Transverse colon (tissue), 4 donors: Measurements from ENCODE around the gene LILRB4. TPM values are rescaled to one million over a fixed set of nuclear protein-coding genes. Genes with fewer than 3 reads are reported as not detected.
"Not testable (repeated sequence)": the region's sequence is repeated elsewhere in the genome, so short reads cannot be mapped to it uniquely, and the experiment has no call there.

Experiments
- DNase-seq: peaks from one replicate; pipeline ENCODE4 v3.0.0-alpha.2; 2019
- H3K27ac ChIP-seq, 4 donors: fragments of 200-600 bp; sonication (generic); 2 replicates each; pipeline ENCODE4 v1.5.1; 2016 to 2018; ENCODE audit warnings: inconsistent platforms in 4 of 4
- H3K27me3 ChIP-seq: fragments of 200-600 bp; sonication (generic); 2 replicates; pipeline ENCODE4 v1.5.1; 2017; ENCODE audit warnings: inconsistent platforms
- H3K36me3 ChIP-seq, 4 donors: fragments of 200-600 bp; sonication (generic); 2 replicates each; pipeline ENCODE4 v1.5.1; 2017 to 2019; ENCODE audit warnings: inconsistent platforms in 4 of 4
- H3K4me1 ChIP-seq, 4 donors: fragments of 200-600 bp; sonication (generic); 2 replicates each; pipeline ENCODE4 v1.5.1; 2017 to 2020; ENCODE audit warnings: inconsistent platforms in 4 of 4
- H3K4me3 ChIP-seq, 4 donors: fragments of 200-600 bp; sonication (generic); 1 replicate in 1 of 4; 2 replicates in 3 of 4; pipeline versions ENCODE4 v1.5.1 to v1.6.1; 2017 to 2019; ENCODE audit warnings: inconsistent platforms in 4 of 4
- H3K9me3 ChIP-seq, 2 donors: fragments of 200-600 bp; sonication (generic); 2 replicates each; pipeline ENCODE4 v1.5.1; 2017 to 2019; ENCODE audit warnings: inconsistent platforms in 2 of 2
- EP300 ChIP-seq: sonication (generic); formaldehyde crosslinking; IDR thresholded peaks from one replicate; pipeline ENCODE4 v1.6.1; 2017; ENCODE audit warnings: antibody characterized with exemption, low read depth
- POLR2A ChIP-seq: fragments of 450-650 bp; IDR thresholded peaks from one replicate; pipeline ENCODE4 v1.6.1; 2016; ENCODE audit warnings: antibody characterized with exemption, mild to moderate bottlenecking, moderate library complexity
- POLR2AphosphoS5 ChIP-seq, 3 donors: sonication (generic); formaldehyde crosslinking; IDR thresholded peaks; one replicate each; pipeline ENCODE4 v1.6.1; 2016; ENCODE audit warnings: antibody characterized with exemption in 3 of 3
- WGBS, 2 donors: methylation state at CpG; one replicate each; pipeline ENCODE4 v1.1.5; 2018; ENCODE audit warnings: low coverage in 1 of 2; 5-methylcytosine and 5-hydroxymethylcytosine counted together
- in situ Hi-C, 4 donors: fragments of 200-750 bp; cut with MboI; loops; one replicate each; pipeline versions ENCODE4 v1.15.0 to v1.15.1; 2017; ENCODE audit warnings: low sequenced_read_pairs in 3 of 4, low pct_ligation_motif_present in 1 of 4, low pct_unique_long_range_greater_than_20kb in 1 of 4
- intact Hi-C: fragments of 100-400 bp; cut with DNase I; formaldehyde crosslinking; loops from one replicate; pipeline ENCODE4 v1.15.1; 2023; ENCODE audit warnings: low total_unique reads
- total RNA-seq, 4 donors: library from RNA; depleted of rRNA; stranded (reverse); fragments of >200 nt; gene quantifications; one replicate each; pipeline ENCODE4 v1.1.0, GENCODE V29; 2016
- TF ChIP-seq, protein P1 (sequence below), 5 experiments: fragments of 200-600 bp in 3 of 5; fragments of 450-650 bp in 2 of 5; sonication (generic) in 3 of 5; IDR thresholded peaks; 1 replicate in 2 of 5; 2 replicates in 3 of 5; pipeline ENCODE4 v1.5.1; 2016 to 2017; ENCODE audit warnings: antibody characterized with exemption in 5 of 5, inconsistent platforms in 3 of 5, mild to moderate bottlenecking in 2 of 5, moderate library complexity in 1 of 5

The LILRB4 gene
- total RNA-seq, 4 donors from 2014 or later: 1.8 to 47.1 (median 4.0) TPM; not detected in 1

DNA sequence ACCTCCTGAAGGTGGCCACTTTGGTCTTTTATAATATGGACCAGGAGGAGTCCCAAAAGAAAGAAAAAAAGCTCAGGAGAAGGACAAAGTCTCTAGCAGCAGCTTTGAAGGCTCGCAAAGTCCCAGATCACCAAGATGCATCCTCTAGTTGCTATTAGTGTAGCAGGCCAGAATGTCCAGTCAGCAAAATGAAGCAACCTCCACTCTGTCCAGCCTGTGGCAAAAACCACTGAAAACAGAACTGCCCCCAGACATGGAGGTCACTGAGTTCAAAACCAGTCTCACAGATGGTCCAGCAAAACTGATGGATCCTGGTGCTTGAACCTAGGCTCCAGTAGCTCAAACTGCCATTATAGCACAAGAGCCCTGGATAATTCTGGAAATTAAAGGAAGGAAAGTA is 10.4 kb downstream of the LILRB4 start:
- no peak for TF ChIP-seq POLR2AphosphoS5 (IDR thresholded peaks at IDR 0.05)
- TF ChIP-seq, protein P1, sequence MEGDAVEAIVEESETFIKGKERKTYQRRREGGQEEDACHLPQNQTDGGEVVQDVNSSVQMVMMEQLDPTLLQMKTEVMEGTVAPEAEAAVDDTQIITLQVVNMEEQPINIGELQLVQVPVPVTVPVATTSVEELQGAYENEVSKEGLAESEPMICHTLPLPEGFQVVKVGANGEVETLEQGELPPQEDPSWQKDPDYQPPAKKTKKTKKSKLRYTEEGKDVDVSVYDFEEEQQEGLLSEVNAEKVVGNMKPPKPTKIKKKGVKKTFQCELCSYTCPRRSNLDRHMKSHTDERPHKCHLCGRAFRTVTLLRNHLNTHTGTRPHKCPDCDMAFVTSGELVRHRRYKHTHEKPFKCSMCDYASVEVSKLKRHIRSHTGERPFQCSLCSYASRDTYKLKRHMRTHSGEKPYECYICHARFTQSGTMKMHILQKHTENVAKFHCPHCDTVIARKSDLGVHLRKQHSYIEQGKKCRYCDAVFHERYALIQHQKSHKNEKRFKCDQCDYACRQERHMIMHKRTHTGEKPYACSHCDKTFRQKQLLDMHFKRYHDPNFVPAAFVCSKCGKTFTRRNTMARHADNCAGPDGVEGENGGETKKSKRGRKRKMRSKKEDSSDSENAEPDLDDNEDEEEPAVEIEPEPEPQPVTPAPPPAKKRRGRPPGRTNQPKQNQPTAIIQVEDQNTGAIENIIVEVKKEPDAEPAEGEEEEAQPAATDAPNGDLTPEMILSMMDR (IDR thresholded peaks at IDR 0.05): no peak
- no peak for TF ChIP-seq EP300
- TF ChIP-seq POLR2A: no peak
- H3K9me3 ChIP-seq: no peaks in the 10 kb centered on the region
- no peak overlapping the region for H3K27ac ChIP-seq
- H3K4me3 ChIP-seq: no peak overlapping the region
- 100% methylated on average over 1 of the region's 1 CpG for WGBS, 2 donors
- peaks cover 7% of the 10 kb centered on the region for H3K27me3 ChIP-seq
- no peaks in the 10 kb centered on the region for H3K4me1 ChIP-seq
- intact Hi-C loops: no loop called here
- no peak for DNase-seq
- no peaks in the 10 kb centered on the region for H3K36me3 ChIP-seq
- in situ Hi-C loops: loop anchor here in 2 of 4 donors (10.0 kb wide), 1 partner anchor 188 kb away; no protein-coding TSS in a partner anchor

DNA sequence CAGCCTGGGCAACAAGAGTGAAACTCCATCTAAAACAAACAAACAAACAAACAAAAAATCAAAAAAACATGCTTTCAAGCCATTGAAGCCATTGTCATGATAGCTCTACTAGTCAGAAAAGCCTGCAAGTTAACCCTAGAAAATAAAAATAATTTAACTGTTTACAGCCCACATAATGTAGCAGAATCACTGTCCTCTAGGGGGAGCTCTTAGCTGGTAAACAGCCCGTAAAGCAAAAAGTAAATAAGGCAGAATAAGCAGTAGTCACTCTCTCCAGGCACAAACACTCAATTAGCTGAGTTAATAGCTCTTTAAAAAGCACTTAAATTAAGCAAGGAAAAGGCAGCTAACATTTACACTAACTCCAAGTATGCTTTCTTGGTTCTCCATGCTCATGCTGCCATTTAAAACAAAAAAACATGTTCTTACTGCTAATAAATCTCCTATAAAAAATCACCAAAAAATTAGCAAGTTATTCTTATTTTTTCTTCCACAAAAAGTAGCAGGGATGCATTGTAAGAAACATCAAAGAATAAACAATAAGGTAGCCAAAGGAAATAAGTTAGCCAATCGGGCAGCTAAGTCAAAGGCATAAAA is 11.3 kb downstream of the LILRB4 start:
- no peak for DNase-seq
- 31 to 48% methylated on average over 2 of the region's 2 CpGs for WGBS, 2 donors
- Histone ChIP-seq H3K36me3 (no peaks in the 10 kb centered on the region), H3K4me3 (no peak overlapping the region), H3K27ac (no peak overlapping the region), H3K4me1 (no peaks in the 10 kb centered on the region), H3K27me3 (peaks cover 7% of the 10 kb centered on the region), H3K9me3 (no peaks in the 10 kb centered on the region)
- no peak for TF ChIP-seq POLR2AphosphoS5 (IDR thresholded peaks at IDR 0.05)
- TF ChIP-seq, protein P1 (IDR thresholded peaks at IDR 0.05): peak in 4 of 5 experiments; percentile 24 to 49 (median 42)
- in situ Hi-C loops: loop anchor here in 2 of 4 donors (10.0 kb wide), 1 partner anchor 189 kb away; no protein-coding TSS in a partner anchor
- intact Hi-C loops: no loop called here

DNA sequence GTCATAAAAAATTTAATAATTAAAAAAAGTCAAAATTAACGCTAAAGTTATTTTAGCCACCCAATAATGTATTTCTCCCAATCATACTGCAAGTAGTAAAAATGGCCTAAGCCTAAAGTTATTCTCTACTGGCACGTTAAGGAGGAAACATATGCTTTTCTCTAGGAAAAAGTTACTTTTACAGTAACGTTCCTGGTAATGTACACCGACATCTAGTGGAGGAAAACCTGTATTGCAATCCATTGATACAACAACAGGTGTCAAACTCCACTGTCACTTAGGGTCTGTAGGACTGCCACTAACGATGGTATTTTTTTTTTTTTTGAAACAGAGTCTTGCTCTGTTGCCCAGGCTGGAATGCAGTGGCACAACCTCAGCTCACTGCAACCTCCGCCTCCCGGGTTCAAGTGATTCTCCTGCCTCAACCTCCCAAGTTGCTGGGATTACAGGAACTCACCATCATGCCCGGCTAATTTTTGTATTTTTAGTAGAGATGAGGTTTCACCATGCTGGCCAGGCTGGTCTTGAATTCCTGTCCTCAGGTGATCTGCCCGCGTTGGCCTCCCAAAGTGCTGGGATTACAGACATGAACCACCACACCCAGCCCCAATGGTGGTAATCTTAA is 13.5 kb downstream of the LILRB4 start:
- DNase-seq, H3K4me1 ChIP-seq, intact Hi-C loops, H3K4me3 ChIP-seq, H3K9me3 ChIP-seq, H3K27me3 ChIP-seq, H3K27ac ChIP-seq, H3K36me3 ChIP-seq: not testable (repeated sequence)
- in situ Hi-C loops: loop anchor here in 2 of 4 donors (10.0 kb wide), 1 partner anchor 192 kb away; no protein-coding TSS in a partner anchor
- WGBS, 2 donors: 13 to 27% methylated on average over 3 to 10 of the region's 10 CpGs
- TF ChIP-seq, protein P1 (IDR thresholded peaks at IDR 0.05): peak; percentile 65 to 91 (median 84)

DNA sequence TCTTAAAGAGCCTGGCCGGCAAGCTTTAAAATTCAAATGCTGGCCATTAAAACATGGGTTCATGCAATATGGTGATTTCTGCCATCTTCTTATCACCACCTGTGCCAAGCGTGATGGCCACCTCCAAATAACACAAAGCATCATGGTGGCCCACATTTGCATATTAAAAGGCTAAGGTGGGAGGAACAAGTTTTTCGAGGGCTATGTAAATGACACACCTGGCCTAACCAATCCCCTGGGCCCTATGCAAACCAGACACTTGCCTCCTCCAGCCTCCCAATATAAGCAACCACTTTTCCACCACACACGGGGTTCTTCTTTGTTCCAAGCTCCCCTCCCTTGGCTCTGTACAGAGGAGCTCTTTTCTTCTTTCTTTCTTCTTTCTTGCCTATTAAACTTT is 14.4 kb downstream of the LILRB4 start:
- Histone ChIP-seq H3K27me3 (peaks cover 7% of the 10 kb centered on the region), H3K4me1 (no peaks in the 10 kb centered on the region), H3K36me3 (no peaks in the 10 kb centered on the region), H3K9me3 (no peaks in the 10 kb centered on the region), H3K4me3 (no peak overlapping the region), H3K27ac (no peak overlapping the region)
- no peak for TF ChIP-seq EP300
- TF ChIP-seq, protein P1 (IDR thresholded peaks at IDR 0.05): no peak
- in situ Hi-C loops: loop anchor here in 2 of 4 donors (10.0 kb wide), 1 partner anchor 192 kb away; no protein-coding TSS in a partner anchor
- intact Hi-C loops: no loop called here
- DNase-seq: no peak
- WGBS, 2 donors: 54 to 55% methylated on average over 4 of the region's 4 CpGs

DNA sequence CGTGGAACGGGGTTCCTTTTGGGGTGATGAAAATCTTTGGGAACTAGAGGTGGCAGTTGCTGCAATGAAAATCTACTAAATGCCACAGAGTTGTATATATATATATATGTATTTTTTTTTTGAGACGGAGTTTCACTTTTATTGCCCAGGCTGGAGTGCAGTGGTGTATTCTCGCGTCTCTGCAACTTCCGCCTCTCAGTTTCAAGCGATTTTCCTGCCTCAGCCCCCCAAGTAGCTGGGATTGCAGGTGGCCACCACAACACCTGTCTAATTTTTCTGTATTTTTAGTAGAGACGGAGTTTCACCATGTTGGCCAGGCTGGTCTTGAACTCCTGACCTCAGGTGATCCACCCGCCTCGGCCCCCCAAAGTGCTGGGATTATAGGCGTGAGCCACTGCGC is 18.8 kb downstream of the LILRB4 start:
- H3K4me1 ChIP-seq, H3K4me3 ChIP-seq, H3K9me3 ChIP-seq, intact Hi-C loops, in situ Hi-C loops, H3K27ac ChIP-seq, H3K27me3 ChIP-seq, DNase-seq, H3K36me3 ChIP-seq: not testable (repeated sequence)
- 67 to 77% methylated on average over 11 to 12 of the region's 12 CpGs for WGBS, 2 donors
